H1 (cell line): Measurements from ENCODE around the gene PDZRN3. TPM values are rescaled to one million over a fixed set of nuclear protein-coding genes. Genes with fewer than 3 reads are reported as not detected.

ENCODE experiments used
- GTF2F1 ChIP-seq: IDR thresholded peaks from 2 replicates; pipeline ENCODE4 v1.6.1; 2012; ENCODE audit warnings: low read depth, low read length, improper control_type of control experiment, borderline replicate concordance
- polyA plus RNA-seq, 7 experiments: library from polyadenylated mRNA; depleted of rRNA in 3 of 7; stranded (reverse) in 5 of 7; unstranded in 2 of 7; fragments of >200 nt in 5 of 7; fragments of 200-250 nt in 2 of 7; gene quantifications; 1 replicate in 5 of 7; 2 replicates in 1 of 7; 4 replicates in 1 of 7; pipeline versions ENCODE4 v1.2.1 to v1.2.3, GENCODE V29; 2011 to 2013; ENCODE audit warnings: missing spikeins in 2 of 7, mixed read lengths in 2 of 7
- total RNA-seq: library from RNA; stranded (reverse); fragmentation: NEBNext Ultra II Directional; extraction: Animal tissue kit (Norgen Biotek cat#: 25700); gene quantifications from 2 replicates; pipeline ENCODE4 v1.2.1, GENCODE V29; 2021

PDZRN3 gene
- total and polyA plus RNA-seq, 2 of the 8 experiments (the other 6 are each of a cell fraction or from before 2014, with no cell fraction given): 4.2 to 20.5 TPM

GRCh38 chr3:73575953-73576352, 48.8 kb downstream of the PDZRN3 start (continued):
- TF ChIP-seq GTF2F1: no peak
